SK-N-DZ (cell line): ENCODE measurements around the gene CENPC.
"Not testable (repeated sequence)": the region's sequence is repeated elsewhere in the genome, so short reads cannot be mapped to it uniquely, and the experiment has no call there.

Experiments
- DNase-seq: peaks from one replicate; pipeline ENCODE4 v3.0.0-alpha.2; 2015; ENCODE audit warnings: low spot score

The CENPC gene

DNA sequence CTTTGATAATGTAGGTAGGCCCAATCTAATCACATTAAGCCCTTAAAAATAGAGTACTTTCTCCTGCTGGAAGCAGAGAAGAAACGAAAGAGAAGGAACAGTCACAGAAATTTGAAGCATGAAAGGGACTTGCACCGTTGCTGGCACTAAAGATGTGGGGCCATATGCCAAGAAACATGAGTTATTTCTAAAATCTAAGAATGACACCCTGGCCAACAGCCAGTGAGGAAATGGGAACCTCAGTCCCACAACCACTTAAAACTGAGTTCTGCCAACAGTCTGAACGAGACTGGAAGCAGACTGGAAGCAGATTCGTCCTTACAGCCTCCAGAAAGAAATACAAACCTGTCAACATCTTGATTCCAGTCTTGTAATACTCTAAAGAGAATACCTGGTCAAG lies 70.1 kb downstream of the CENPC start:
- DNase-seq: no peak

DNA sequence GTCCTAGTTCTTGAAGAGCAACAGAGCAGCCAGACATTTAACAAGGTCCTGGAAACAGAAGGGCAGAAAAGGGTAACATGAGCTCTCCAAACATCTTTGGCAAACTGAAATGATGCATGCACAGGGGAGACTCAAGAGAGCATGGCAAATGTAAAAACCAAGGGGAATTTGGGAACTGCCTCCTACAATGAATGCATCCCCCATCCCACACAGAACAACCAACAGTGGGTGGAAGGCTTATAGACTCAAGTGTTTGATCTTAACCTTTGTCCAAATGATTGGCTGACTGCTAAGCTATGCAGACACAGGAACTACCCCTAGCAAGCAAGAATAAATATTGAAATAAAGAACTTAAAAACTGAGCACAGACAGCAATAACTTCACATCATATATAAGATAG lies 74.4 kb downstream of the CENPC start:
- no peak for DNase-seq

DNA sequence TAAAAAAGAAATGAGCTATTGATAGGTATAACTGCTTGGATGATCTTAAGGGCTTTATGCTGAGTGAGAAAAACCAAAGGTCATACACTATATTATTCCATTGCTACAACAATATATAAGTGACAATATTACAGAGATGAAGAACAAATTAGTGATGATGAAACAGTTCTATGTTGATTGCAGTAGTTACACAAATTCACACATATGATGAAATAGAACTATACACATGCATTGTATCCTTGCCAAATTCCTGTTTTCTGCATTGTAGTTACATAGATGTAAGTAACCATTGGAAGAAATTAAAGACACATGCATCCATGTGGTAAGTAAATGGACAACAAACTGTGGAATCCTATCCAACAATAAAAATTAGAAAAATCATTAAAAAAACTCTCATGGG lies 76.5 kb downstream of the CENPC start:
- DNase-seq: no peak

DNA sequence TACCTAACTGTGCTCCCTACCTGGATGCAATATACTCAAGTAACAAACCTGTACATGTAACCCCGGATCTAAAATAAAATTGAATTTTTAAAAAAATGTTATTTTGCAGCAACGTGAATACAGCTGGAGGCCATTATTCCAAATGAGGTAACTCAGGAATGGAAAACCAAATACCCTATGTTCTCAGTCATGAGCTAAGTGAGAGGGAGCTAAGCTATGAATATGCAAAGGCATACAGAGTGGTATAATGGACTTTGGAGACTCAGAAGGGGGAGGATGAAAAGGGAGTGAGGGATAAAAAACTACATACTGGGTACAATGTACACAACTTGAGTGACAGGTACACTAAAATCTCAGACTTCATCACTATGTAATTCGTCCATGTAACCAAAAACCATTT lies 78.6 kb downstream of the CENPC start:
- DNase-seq: no peak

DNA sequence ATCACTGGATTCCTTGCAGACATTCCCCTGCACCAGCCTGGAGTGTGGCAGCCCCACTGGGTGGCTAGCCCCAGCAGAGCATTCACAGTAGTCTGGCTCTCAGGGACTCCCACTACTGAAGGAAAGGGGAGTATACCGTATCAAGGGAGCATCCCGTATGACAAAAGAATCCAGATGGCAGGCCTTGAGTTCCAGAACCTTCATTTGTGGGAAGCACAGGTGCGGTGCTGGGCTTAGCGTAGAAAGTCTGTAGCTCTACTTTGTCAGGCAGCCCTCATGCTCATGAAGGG lies 79.6 kb downstream of the CENPC start:
- no peak for DNase-seq

DNA sequence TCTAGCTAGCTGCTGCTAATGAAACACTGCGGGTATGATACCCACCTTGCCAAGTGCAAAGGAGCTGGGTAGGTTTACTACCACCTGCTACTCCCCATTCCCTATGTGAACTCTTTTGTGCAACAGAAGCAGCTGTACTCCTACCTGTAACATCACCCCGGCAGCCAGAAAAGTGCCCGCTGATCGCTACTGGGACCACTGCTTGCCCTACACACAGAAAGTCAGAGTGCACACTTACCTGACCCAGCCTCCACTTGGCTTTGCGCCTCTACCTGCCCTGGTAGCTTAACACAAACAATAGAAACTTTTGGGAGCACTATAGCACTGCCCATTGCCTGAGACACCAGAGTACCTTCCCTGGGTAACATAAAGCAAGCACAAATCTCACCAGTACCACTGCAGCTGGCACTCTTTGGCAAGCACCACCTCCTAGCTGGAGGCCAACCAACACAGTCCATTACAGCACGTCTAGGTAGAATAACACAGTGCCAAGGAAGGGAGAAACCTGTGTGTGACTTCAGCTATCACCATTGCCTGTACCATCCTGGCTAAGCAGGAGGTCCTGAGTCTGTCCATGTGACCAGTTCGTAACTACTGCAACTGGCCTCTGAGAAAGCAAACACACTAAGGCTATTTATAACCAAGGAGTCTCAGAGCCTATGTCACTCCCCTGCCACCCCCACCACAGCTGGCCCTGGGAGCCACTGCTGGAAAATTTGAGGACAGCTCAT lies 80.1 kb downstream of the CENPC start:
- DNase-seq: no peak

DNA sequence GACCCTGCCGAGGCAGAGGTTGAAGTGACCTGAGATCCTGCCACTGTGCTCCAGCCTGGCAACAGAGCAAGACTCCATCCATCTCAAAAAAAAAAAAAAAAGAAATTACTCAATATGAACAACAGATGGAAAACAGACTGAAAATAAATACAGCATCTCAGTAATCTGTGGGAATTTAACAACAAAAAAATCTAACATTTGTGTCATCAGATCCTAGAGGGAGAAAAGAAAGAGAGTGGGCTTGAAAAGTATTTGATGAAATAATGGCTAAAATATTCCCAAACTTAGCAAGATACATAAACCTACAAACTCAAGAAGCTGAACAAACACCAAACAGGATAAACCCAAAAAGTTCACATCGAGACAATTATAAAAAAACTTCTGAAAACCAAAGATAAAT lies 84.7 kb downstream of the CENPC start:
- DNase-seq: no peak

DNA sequence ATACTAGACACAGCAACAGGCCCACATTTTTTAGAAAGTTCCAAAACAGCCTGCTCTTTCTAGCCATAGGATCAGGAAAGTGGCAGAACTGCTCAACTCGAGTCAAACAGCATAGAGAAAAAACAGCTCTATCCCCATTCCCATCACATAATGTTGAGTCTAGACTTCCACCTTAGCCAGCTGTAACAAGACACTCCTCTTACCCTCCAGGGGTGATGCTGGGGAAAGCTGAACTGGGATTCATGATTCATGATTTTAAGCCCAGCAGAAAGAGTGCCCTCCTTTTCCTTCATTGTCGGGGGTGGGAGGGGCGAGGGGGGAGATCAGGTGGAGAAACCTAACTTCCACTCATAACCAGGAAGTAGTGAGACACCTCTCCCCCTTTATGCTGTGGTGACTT lies 86.1 kb downstream of the CENPC start:
- no peak for DNase-seq

DNA sequence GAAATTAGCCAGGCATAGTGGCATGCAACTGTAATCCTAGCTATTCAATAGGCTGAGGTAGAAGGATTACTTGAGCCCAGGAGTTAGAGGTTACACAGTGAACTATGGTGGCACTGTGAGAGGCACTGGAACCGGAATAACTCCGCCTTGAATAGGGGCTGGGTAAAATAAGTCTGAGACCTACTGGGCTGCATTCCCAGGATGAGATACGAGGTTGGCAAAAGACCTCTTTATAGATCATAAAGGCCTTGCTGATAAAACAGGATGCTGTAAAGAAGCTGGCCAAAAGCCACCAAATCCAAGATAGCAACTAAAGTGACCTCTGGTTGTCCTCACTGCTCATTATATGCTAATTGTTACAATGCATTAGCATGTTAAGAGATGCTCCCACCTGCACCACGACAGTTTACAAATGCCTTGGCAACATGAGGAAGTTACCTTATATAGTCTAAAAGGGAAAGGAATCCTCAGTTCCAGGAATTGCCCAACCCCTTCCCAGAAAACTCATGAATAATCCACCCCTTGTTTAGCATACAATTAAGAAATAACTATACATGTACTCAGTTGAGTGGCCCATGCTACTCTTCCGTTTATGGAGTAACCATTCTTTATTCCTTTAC lies 88.6 kb downstream of the CENPC start:
- DNase-seq: no peak

DNA sequence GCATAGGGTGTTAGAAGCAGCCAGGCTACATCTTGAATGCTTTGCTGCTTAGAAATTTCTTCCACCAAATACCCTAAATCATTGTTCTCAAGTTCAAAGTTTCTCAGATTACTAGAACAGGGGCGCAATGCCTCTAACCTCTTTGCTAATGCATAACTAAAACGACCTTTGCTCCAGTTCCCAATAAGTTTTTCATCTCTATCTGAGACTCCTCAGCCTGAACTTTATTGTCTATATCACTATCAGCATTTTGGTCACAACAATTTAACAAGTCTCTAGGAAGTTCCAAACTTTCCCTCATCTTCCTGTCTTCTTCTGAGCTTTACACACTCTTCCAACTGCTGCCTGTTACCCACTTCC lies 92.5 kb downstream of the CENPC start:
- not testable (repeated sequence) for DNase-seq

DNA sequence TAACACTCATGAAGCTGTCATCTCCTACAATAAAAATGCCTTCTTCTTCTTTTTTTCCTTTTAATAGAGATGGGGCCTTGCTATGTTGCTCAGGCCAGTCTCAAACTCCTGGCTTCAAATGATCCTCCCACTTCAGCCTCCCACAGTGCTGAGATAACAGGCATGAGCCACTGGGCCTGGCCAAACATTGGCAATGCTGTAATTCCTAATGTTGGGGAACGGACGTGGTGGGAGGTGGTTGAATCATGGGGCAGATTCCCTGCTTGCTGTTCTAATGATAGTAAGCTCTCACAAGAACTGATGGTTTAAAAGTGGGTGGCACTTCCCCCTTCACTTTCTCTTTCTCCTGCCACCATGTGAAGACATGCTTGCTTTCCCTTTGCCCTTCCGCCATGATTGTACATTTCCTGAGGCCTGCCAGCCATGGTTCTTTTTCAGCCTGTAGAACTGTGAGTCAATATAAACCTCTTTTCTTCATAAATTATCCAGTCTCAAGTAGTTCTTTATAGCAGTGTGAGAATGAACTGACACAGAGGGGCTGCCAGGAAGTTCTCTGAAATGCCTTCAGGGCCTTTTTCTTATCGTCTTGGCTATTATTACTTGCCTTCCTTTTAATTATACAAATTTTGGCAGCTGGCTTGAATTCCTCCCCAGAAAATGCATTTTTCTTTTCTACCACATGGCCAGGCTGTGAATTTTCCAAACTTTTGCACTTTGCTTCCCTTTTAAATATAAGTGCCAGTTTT lies 93.0 kb downstream of the CENPC start:
- no peak for DNase-seq

DNA sequence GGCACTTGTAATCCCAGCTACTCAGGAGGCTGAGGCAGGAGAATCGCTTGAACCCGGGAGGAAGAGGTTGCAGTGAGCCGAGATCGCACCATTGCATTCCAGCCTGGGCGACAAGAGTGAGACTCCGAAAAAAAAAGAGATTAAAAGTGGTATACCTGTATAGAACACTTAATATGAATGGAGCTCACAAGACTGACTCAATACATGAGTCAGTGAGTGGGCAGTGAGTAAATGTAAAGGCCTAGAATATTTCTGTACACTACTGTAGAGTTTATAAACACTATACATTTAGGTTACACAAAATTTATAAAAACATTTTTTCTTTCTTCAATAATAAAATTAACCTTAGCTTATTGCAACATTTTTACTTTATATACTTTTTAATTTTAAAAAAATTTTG lies 93.8 kb downstream of the CENPC start:
- no peak for DNase-seq

DNA sequence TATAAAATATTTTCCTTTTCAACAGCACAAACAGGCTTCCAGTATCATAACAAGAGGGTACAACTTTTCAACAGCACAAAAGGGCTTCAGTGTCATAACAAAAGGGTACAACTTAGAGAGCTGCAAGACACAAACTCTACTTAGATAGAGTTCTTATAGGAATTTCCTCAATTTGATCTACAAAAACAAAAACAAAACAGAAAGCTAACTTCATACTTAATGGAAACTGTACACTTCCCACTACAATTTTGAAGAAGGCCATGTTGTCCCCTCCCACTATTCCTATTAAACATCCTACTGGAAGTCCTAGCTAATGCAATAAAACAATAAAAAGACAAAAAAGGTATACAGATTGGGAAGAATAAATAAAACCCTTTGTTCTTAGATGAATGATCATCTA lies 96.7 kb downstream of the CENPC start:
- DNase-seq: no peak

DNA sequence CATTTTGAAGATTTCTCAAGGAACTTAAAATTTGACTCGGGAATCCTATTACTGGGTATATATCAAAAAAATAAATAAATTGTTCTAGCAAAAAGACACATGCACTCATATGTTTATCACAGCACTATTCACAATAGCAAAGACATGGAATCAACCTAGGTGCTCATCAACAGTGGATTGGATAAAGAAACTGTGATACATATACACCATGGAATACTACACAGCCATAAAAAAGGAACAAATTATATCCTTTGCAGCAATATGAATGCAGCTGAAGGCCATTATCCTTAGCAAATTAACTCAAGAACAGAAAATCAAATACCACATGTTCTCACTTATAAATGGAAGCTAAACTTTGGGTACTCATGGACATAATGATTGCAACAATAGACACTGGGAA lies 97.4 kb downstream of the CENPC start:
- DNase-seq: no peak

DNA sequence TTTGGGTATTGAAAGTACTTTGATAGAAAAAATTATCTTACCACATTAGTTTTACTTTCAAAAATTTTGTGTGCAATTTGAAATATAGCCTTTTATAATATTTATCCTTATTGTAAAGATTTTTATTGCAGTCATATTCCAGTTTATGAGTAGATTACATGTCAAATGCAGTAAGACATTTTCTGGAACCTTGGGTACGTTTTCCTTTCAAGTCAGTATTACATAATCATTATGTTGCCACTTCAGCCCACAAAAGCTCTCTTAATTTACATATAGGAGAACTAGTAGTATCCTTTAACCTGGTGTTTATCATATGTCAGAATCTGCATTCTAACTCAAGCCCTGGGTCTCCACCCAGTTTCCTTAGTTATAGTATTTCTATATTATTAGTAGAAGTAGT lies 98.5 kb downstream of the CENPC start:
- DNase-seq: no peak

DNA sequence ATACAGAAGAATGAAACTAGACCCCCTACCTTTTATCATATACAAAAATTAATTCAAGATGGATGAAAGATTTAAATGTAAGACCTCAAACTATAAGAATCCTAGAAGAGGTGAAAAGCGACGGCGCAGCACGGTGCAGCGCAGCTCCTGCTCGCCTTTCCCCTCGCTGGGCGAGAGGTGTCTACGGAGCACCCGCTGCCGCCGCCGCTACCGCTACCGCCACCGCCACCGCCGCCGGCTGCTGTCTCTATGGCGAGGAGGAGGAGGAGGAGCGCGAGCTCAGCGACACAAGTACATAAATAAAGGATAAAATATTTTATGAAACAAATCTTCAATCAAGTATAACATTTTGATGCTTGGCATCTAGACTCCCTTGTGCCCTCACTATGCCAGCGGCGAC lies 99.4 kb downstream of the CENPC start:
- not testable (repeated sequence) for DNase-seq

DNA sequence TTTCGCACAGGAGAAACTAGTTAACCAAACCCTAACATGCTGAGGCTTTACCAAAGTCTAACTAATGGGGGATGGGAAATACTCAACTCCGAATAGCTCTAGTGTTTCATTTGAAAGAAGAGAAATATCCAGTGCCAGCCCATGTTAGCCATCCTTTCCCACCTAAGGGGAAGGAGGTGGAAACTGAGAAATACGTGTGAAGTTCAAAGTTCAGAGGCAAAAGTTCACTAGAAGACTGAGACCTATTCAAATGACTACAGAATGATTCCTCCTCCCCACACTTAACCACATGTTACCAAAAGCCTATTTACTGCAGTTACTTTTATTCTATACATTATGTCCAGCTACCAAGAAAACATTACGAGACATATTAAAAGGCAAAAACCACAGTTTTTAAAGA lies 106.3 kb downstream of the CENPC start:
- no peak for DNase-seq

DNA sequence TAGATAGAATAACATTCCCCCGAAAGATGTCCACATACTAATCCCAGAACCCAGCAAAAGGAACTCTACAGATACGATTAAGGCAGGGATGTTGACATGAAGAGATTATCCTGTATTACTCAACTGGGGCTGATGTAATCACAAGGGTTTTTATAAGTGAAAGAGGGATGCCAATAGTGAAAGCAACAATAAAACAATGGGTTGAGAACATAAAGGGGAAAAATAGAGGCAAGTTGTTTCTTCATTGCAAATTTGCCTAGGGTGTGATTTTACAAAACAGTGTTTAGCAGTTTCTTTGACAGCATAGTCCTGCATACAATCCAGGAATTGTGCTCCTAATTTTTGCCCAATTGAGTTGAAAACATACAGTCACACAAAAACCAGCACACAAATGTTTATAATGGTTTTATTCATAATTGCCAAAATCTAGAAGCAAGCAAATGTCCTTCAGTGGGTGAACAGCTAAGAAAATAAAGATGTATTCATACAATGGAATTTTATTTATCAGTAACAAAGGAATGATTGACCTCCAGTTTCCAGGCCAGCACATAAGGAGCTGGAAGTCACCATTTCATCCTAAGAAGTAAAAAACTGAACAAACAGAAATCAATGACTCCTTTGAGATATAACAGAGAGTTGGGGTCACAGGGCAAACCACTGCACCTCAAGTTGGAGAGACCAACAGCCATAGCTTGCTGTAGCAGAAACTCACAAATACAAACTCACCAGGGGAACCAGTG lies 107.2 kb downstream of the CENPC start:
- no peak for DNase-seq

DNA sequence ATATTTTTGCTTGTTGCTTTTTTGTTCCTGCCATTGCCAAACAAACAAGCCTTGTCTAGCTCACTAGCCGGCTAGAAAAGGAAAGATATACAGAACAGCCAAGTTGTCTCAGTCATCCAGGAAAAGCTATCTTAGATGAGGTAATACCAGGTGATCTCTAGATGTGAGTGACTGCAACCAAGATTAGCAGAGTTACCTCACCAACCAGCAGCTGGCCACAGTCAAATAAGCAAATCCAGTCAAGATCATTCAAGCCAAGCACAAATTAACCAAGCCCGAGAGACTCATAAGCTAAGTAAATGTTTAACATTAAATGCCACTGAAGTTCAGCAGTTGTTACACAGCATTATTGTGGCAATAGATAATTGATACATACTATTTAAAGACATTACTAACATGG lies 108.6 kb downstream of the CENPC start:
- DNase-seq: no peak

DNA sequence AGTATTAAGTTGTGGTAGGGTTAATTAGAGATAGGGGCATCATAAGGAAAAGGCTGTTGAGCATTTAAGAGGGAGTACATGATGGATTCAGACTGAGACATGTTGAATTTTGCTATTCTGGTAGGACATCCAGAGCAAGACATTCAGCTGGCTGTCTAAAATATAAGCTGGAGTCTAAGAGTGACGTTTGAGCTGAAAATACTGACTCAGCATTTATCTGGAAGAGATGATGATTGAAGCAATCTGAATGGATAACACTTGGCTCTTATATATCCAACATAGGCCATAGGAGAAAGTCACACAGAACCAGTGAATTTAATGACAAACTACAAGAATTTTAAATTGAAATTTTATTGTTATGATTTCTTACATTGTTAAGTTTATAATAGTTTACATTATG lies 114.3 kb downstream of the CENPC start:
- no peak for DNase-seq

DNA sequence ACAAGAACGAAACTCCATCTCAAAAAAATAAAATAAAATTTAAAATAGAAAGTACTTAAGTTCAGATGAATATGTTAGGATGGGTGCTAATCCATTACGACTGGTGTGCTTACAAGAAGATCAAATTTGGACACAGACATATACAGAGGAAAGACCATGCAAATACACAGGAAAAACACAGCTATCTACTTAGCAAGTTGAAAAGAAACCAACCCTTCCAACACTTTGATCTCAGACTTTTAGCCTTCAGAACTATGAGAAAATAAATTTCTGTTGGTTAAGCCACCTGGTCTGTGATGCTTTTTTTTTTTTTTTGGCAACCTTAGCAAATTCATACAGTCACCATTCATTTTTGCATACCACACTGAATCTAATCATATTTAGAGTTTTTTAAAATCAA lies 116.5 kb downstream of the CENPC start:
- DNase-seq: no peak
